Ovary (tissue), 9 donors: ENCODE measurements around the gene PTX3. TPM values are rescaled to one million over a fixed set of nuclear protein-coding genes. Genes with fewer than 3 reads are reported as not detected.

Source experiments
- DNase-seq, 5 donors: peaks; one replicate each; pipeline ENCODE4 v3.0.0-alpha.2; 2019 to 2020
- H3K27ac ChIP-seq, 2 donors: fragments of 200-600 bp; one replicate each; pipeline versions ENCODE4 v1.5.1 to v1.8.0; 2019 to 2022
- H3K27me3 ChIP-seq: fragments of 200-600 bp; one replicate; pipeline ENCODE4 v1.8.0; 2022
- H3K36me3 ChIP-seq: fragments of 200-600 bp; sonication (generic); one replicate; pipeline ENCODE4 v1.5.1; 2019
- H3K4me1 ChIP-seq: one replicate; pipeline ENCODE4 v1.8.1; 2013; ENCODE audit warnings: mild to moderate bottlenecking, moderate library complexity; ENCODE audit not compliant: insufficient read depth
- H3K4me3 ChIP-seq: fragments of 200-600 bp; sonication (generic); one replicate; pipeline ENCODE4 v1.5.1; 2017
- H3K9me3 ChIP-seq, 2 donors: fragments of 200-600 bp in 1 of 2; sonication (generic) in 1 of 2; one replicate each; pipeline versions ENCODE4 v1.5.1 to v1.8.1; 2013 to 2019; ENCODE audit warnings: mild to moderate bottlenecking in 1 of 2, moderate library complexity in 1 of 2
- EP300 ChIP-seq: sonication (generic); formaldehyde crosslinking; IDR thresholded peaks from one replicate; pipeline ENCODE4 v1.6.1; 2017; ENCODE audit warnings: antibody characterized with exemption
- POLR2A ChIP-seq: fragments of 450-650 bp; IDR thresholded peaks from one replicate; pipeline ENCODE4 v1.6.1; 2017; ENCODE audit warnings: antibody characterized with exemption, mild to moderate bottlenecking, moderate library complexity
- WGBS, 3 donors: extraction: QIAGEN DNeasy Blood & Tissue Kit in 1 of 3; methylation state at CpG; one replicate each; pipeline versions ENCODE4 v1.1.5 to v1.1.7; 2013 to 2017; 5-methylcytosine and 5-hydroxymethylcytosine counted together
- intact Hi-C, 4 donors: fragments of 100-400 bp; cut with DNase I; formaldehyde crosslinking; loops; one replicate each; pipeline versions ENCODE4 v1.11.0 to v1.15.1; 2022 to 2023
- polyA plus RNA-seq, 2 donors: library from polyadenylated mRNA; stranded (reverse); fragments of 200-250 nt in 1 of 2; fragments of 350-450 nt in 1 of 2; fragmentation: Illumina TruSeq in 1 of 2; extraction: RNeasy Lipid Tissue Mini Kit (QIAGEN cat#74804) in 1 of 2; gene quantifications; one replicate each; pipeline ENCODE4 v1.2.3, GENCODE V29; 2013 to 2014
- total RNA-seq, 7 donors: library from RNA; depleted of rRNA in 2 of 7; stranded (reverse); fragments of >200 nt in 2 of 7; fragmentation: NEBNext Ultra II Directional in 3 of 7; extraction: Animal tissue kit (Norgen Biotek cat#: 25700) in 3 of 7; gene quantifications; one replicate each; pipeline versions ENCODE4 v1.1.0 to v1.2.4, GENCODE V29; 2016 to 2023
- TF ChIP-seq, protein P1 (sequence below), 3 donors: fragments of 450-650 bp in 2 of 3; fragments of 200-600 bp in 1 of 3; IDR thresholded peaks; one replicate each; pipeline versions ENCODE4 v1.5.1 to v1.8.0; 2016 to 2022; ENCODE audit warnings: antibody characterized with exemption in 3 of 3, mild to moderate bottlenecking in 1 of 3
- donor health status: DM: no; HTN: no; CAD: no; lungs with moderate emphysema.
- donor health status: DM: no; HTN: no; CAD: no.
- donor health status: Bipolar disorder and iron deficiency.
- donor health status: DM: yes; HTN: yes; CAD: no.
- donor health status: DM: no; HTN: no; CAD: no.
- donor health status: DM: yes; HTN: yes; CAD: no.

PTX3 gene
- total and polyA plus RNA-seq, 9 donors: 0.61 to 3.0 (median 1.7) TPM; not detected in 1

GRCh38 chr3:157428853-157429252 lies 7.8 kb upstream of the PTX3 start:
- no peaks in the 10 kb centered on the region for H3K9me3 ChIP-seq
- no peak for DNase-seq
- intact Hi-C loops: no loop called here
- no peaks in the 10 kb centered on the region for H3K36me3 ChIP-seq
- no peak overlapping the region for H3K27ac ChIP-seq
- H3K4me3 ChIP-seq: no peak overlapping the region
- H3K4me1 ChIP-seq: no peaks in the 10 kb centered on the region
- TF ChIP-seq POLR2A: no peak
- no peak for TF ChIP-seq EP300
- TF ChIP-seq, protein P1, sequence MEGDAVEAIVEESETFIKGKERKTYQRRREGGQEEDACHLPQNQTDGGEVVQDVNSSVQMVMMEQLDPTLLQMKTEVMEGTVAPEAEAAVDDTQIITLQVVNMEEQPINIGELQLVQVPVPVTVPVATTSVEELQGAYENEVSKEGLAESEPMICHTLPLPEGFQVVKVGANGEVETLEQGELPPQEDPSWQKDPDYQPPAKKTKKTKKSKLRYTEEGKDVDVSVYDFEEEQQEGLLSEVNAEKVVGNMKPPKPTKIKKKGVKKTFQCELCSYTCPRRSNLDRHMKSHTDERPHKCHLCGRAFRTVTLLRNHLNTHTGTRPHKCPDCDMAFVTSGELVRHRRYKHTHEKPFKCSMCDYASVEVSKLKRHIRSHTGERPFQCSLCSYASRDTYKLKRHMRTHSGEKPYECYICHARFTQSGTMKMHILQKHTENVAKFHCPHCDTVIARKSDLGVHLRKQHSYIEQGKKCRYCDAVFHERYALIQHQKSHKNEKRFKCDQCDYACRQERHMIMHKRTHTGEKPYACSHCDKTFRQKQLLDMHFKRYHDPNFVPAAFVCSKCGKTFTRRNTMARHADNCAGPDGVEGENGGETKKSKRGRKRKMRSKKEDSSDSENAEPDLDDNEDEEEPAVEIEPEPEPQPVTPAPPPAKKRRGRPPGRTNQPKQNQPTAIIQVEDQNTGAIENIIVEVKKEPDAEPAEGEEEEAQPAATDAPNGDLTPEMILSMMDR (IDR thresholded peaks at IDR 0.05): no peak
- H3K27me3 ChIP-seq: no peaks in the 10 kb centered on the region
- WGBS, 3 donors: 37 to 51% (median 46%) methylated on average over 1 of the region's 1 CpG

GRCh38 chr3:157429708-157430107 lies 6.9 kb upstream of the PTX3 start:
- 67 to 79% (median 67%) methylated on average over 2 of the region's 2 CpGs for WGBS, 3 donors
- Histone ChIP-seq H3K9me3 (no peaks in the 10 kb centered on the region), H3K36me3 (no peaks in the 10 kb centered on the region), H3K4me1 (no peaks in the 10 kb centered on the region), H3K27ac (no peak overlapping the region), H3K27me3 (no peaks in the 10 kb centered on the region), H3K4me3 (no peak overlapping the region)
- DNase-seq: no peak
- intact Hi-C loops: no loop called here
- TF ChIP-seq POLR2A (no peak), EP300 (no peak)
- TF ChIP-seq, protein P1 (IDR thresholded peaks at IDR 0.05): no peak

GRCh38 chr3:157438194-157438730 lies 1.6 kb downstream of the PTX3 start:
- H3K36me3 ChIP-seq: no peaks in the 10 kb centered on the region
- H3K4me3 ChIP-seq: peak overlapping the region; percentile 27
- H3K4me1 ChIP-seq: peaks cover 2% of the 10 kb centered on the region
- no peaks in the 10 kb centered on the region for H3K9me3 ChIP-seq
- H3K27ac ChIP-seq: no peak overlapping the region
- DNase-seq: no peak
- TF ChIP-seq EP300 (no peak), POLR2A (no peak)
- TF ChIP-seq, protein P1 (IDR thresholded peaks at IDR 0.05): no peak
- 2 to 3% (median 2%) methylated on average over 22 of the region's 22 CpGs for WGBS, 3 donors
- H3K27me3 ChIP-seq: no peaks in the 10 kb centered on the region
- intact Hi-C loops: no loop called here

- H3K4me1 ChIP-seq: peaks cover 2% of the 10 kb centered on the region
- H3K27me3 ChIP-seq: no peaks in the 10 kb centered on the region
- H3K9me3 ChIP-seq: no peaks in the 10 kb centered on the region
- no peak overlapping the region for H3K4me3 ChIP-seq
- WGBS, 3 donors: 86 to 91% (median 91%) methylated on average over 2 of the region's 2 CpGs
- H3K36me3 ChIP-seq: no peaks in the 10 kb centered on the region
- DNase-seq: no peak
- no peak overlapping the region for H3K27ac ChIP-seq
- TF ChIP-seq POLR2A: no peak
- TF ChIP-seq EP300: no peak
- TF ChIP-seq, protein P1 (IDR thresholded peaks at IDR 0.05): no peak
- intact Hi-C loops: no loop called here
These were observed 4.5 kb downstream of the PTX3 start for GRCh38 chr3:157441102-157441624.
